ENCODE measurements around the gene FARP1.
"Not testable (repeated sequence)": the region's sequence is repeated elsewhere in the genome, so short reads cannot be mapped to it uniquely, and the experiment has no call there.

FARP1 gene

GRCh38 chr13:98228661-98229341 is 85.9 kb downstream of the FARP1 start:
- DNase-seq, result no peak

GRCh38 chr13:98230762-98231161 is 87.9 kb downstream of the FARP1 start:
- not testable (repeated sequence) for DNase-seq

- DNase-seq, result no peak
Measured at GRCh38 chr13:98232456-98232855, 89.6 kb downstream of the FARP1 start.

- DNase-seq, result no peak
Measured at GRCh38 chr13:98233127-98233526, 90.2 kb downstream of the FARP1 start.

GRCh38 chr13:98234348-98234747 is 91.5 kb downstream of the FARP1 start:
- DNase-seq, result no peak

GRCh38 chr13:98236197-98236596 is 93.3 kb downstream of the FARP1 start:
- peak; percentile 31 for DNase-seq

GRCh38 chr13:98237331-98237730 is 94.4 kb downstream of the FARP1 start:
- no peak for DNase-seq

GRCh38 chr13:98239162-98240076 is 96.5 kb downstream of the FARP1 start:
- DNase-seq, result peak; percentile 56

GRCh38 chr13:98240135-98240534 is 97.2 kb downstream of the FARP1 start:
- DNase-seq, result no peak

- no peak for DNase-seq
Measured at GRCh38 chr13:98240974-98241373, 98.1 kb downstream of the FARP1 start.

GRCh38 chr13:98241976-98242375 is 99.1 kb downstream of the FARP1 start:
- no peak for DNase-seq

- no peak for DNase-seq
Measured at GRCh38 chr13:98242403-98242802, 99.5 kb downstream of the FARP1 start.

- no peak for DNase-seq
Measured at GRCh38 chr13:98243929-98244272, 101.0 kb downstream of the FARP1 start.

- peak; percentile 7 for DNase-seq
Measured at GRCh38 chr13:98246538-98247172, 103.8 kb downstream of the FARP1 start.

- no peak for DNase-seq
Measured at GRCh38 chr13:98251708-98252107, 108.8 kb downstream of the FARP1 start.

GRCh38 chr13:98252931-98253470 is 110.1 kb downstream of the FARP1 start:
- no peak for DNase-seq

GRCh38 chr13:98253526-98253925 is 110.6 kb downstream of the FARP1 start:
- DNase-seq, result no peak

- DNase-seq, result no peak
Measured at GRCh38 chr13:98254513-98254912, 111.6 kb downstream of the FARP1 start.

GRCh38 chr13:98258226-98258625 is 115.3 kb downstream of the FARP1 start:
- no peak for DNase-seq

- DNase-seq, result no peak
Measured at GRCh38 chr13:98260357-98261164, 117.7 kb downstream of the FARP1 start.

GRCh38 chr13:98261165-98261702 is 118.3 kb downstream of the FARP1 start:
- no peak for DNase-seq

- DNase-seq, result no peak
Measured at GRCh38 chr13:98262292-98262691, 119.4 kb downstream of the FARP1 start.

All from NCI-H2171 treated with DMSO at 0.1 percent for 48 hours (cell line).